GM23248 (cell line): ENCODE data around the gene ZNF33A. TPM values are rescaled to one million over a fixed set of nuclear protein-coding genes. Genes with fewer than 3 reads are reported as not detected.
"Not testable (repeated sequence)": the region's sequence is repeated elsewhere in the genome, so short reads cannot be mapped to it uniquely, and the experiment has no call there.

Experiments
- DNase-seq: peaks from one replicate; pipeline ENCODE4 v3.0.0-alpha.2; 2015
- H2AFZ ChIP-seq: fragments of 200-600 bp; sonication (generic); 2 replicates; pipeline ENCODE4 v1.6.1; 2016; ENCODE audit warnings: antibody characterized with exemption
- H3F3A ChIP-seq: fragments of 200-600 bp; sonication (generic); 2 replicates; pipeline ENCODE4 v1.6.1; 2016; ENCODE audit warnings: mild to moderate bottlenecking, antibody characterized with exemption, mixed run types; ENCODE audit not compliant: insufficient read depth
- H3K27ac ChIP-seq: fragments of 200-600 bp; sonication (generic); 2 replicates; pipeline ENCODE4 v1.5.1; 2016; ENCODE audit warnings: mild to moderate bottlenecking
- H3K27me3 ChIP-seq: fragments of 200-600 bp; sonication (generic); replicated peaks from 2 replicates; pipeline ENCODE4 v1.6.1; 2016; ENCODE audit warnings: mild to moderate bottlenecking; ENCODE audit not compliant: insufficient read depth
- H3K36me3 ChIP-seq: fragments of 200-600 bp; sonication (generic); 2 replicates; pipeline ENCODE4 v1.6.1; 2016; ENCODE audit warnings: low read depth, mild to moderate bottlenecking
- H3K4me1 ChIP-seq: fragments of 200-600 bp; sonication (generic); 2 replicates; pipeline ENCODE4 v1.6.1; 2016; ENCODE audit warnings: mild to moderate bottlenecking; ENCODE audit not compliant: insufficient read depth
- H3K4me2 ChIP-seq: fragments of 200-600 bp; sonication (generic); one replicate; pipeline ENCODE4 v1.6.1; 2016; ENCODE audit warnings: mild to moderate bottlenecking; ENCODE audit not compliant: unreplicated experiment
- H3K4me3 ChIP-seq: fragments of 200-600 bp; sonication (generic); 2 replicates; pipeline ENCODE4 v1.5.1; 2016; ENCODE audit warnings: mild to moderate bottlenecking
- H3K79me2 ChIP-seq: fragments of 200-600 bp; sonication (generic); 2 replicates; pipeline ENCODE4 v1.6.1; 2016; ENCODE audit warnings: mild to moderate bottlenecking; ENCODE audit not compliant: insufficient read depth
- H3K9ac ChIP-seq: fragments of 200-600 bp; sonication (generic); 2 replicates; pipeline ENCODE4 v1.6.1; 2016; ENCODE audit warnings: mild to moderate bottlenecking
- H3K9me2 ChIP-seq: fragments of 200-600 bp; sonication (generic); 2 replicates; pipeline ENCODE4 v1.6.1; 2016; ENCODE audit warnings: mixed run types, mild to moderate bottlenecking, moderate library complexity; ENCODE audit not compliant: insufficient read depth
- H3K9me3 ChIP-seq: fragments of 200-600 bp; sonication (generic); one replicate; pipeline ENCODE4 v1.6.1; 2017; ENCODE audit warnings: low read depth
- H4K20me1 ChIP-seq: fragments of 200-600 bp; sonication (generic); 2 replicates; pipeline ENCODE4 v1.6.0; 2016; ENCODE audit not compliant: insufficient read depth
- EZH2 ChIP-seq: fragments of 200-600 bp; sonication (generic); IDR thresholded peaks from 2 replicates; pipeline ENCODE4 v1.6.1; 2018; ENCODE audit warnings: antibody characterized with exemption, mild to moderate bottlenecking; ENCODE audit not compliant: insufficient read depth, poor library complexity, severe bottlenecking
- EZH2phosphoT487 ChIP-seq: fragments of 200-600 bp; sonication (generic); IDR thresholded peaks from 2 replicates; pipeline ENCODE4 v1.6.1; 2018; ENCODE audit warnings: antibody characterized with exemption, moderate library complexity, mild to moderate bottlenecking, low read depth; ENCODE audit not compliant: insufficient read depth
- WGBS, 2 experiments: methylation state at CpG; one replicate each; pipeline ENCODE4 v1.1.6; 2015 to 2017; ENCODE audit warnings: low lambda C conversion rate in 2 of 2, low coverage in 1 of 2; ENCODE audit errors: missing lambda C conversion rate in 2 of 2; 5-methylcytosine and 5-hydroxymethylcytosine counted together
- in situ Hi-C: fragments of 300-500 bp; cut with MboI; formaldehyde crosslinking; loops from 2 replicates; pipeline ENCODE4 v1.15.0; 2020
- polyA plus RNA-seq: library from polyadenylated mRNA; unstranded; fragments of >200 nt; fragmentation: Nextera tagmentation; extraction: Ambion mirVana; gene quantifications from 2 replicates; pipeline ENCODE4 v1.2.1, GENCODE V29; 2016
- total RNA-seq: library from RNA; depleted of rRNA; stranded (reverse); fragments of >200 nt; shearing (Covaris generic); gene quantifications from 2 replicates; pipeline ENCODE4 v1.2.3, GENCODE V29; 2014

The ZNF33A gene
- total and polyA plus RNA-seq, 2 experiments from 2014 or later, result 6.6 to 7.6 TPM

- Histone ChIP-seq H3K9me2 (no peaks in the 10 kb centered on the region), H3K27me3 (no peaks in the 10 kb centered on the region), H3K4me3 (no peak overlapping the region), H3K27ac (no peak overlapping the region), H4K20me1 (no peaks in the 10 kb centered on the region), H3K9me3 (no peaks in the 10 kb centered on the region), H3K4me2 (no peak overlapping the region), H2AFZ (no peak overlapping the region), H3K36me3 (no peaks in the 10 kb centered on the region), H3K79me2 (no peaks in the 10 kb centered on the region), H3K4me1 (peaks cover 5% of the 10 kb centered on the region), H3K9ac (no peak overlapping the region), H3F3A (no peaks in the 10 kb centered on the region)
- TF ChIP-seq EZH2 (no peak), EZH2phosphoT487 (no peak)
- 79 to 82% methylated on average over 7 to 8 of the region's 8 CpGs for WGBS, 2 experiments
- in situ Hi-C loops, result no loop called here
- no peak for DNase-seq
Observed at GRCh38 chr10:38070501-38070900, 60.0 kb downstream of the ZNF33A start.

DNA sequence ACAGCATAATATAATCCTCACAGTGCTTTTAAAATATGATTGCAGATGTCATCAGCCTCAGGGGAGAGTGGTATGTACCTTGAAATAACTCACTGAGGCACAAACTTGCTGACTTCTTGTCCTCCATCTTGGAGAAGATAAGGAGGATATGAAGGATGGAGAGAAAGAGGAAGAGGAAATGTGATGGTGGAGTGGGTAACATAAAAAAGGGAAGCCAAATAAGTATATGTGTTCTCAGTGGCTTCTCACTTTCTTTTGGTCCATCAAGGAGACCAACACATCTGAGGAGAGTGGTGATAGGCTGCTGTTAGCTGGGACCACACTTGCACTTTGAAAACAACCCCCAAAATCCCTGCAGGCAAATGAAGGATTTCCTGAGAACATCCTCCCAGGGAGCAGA is 62.1 kb downstream of the ZNF33A start:
- in situ Hi-C loops, result no loop called here
- H3K4me1 ChIP-seq, result peaks cover 5% of the 10 kb centered on the region
- no peaks in the 10 kb centered on the region for H4K20me1 ChIP-seq
- no peaks in the 10 kb centered on the region for H3K27me3 ChIP-seq
- no peak overlapping the region for H3K9ac ChIP-seq
- H3K4me2 ChIP-seq, result no peak overlapping the region
- no peak overlapping the region for H2AFZ ChIP-seq
- H3K9me2 ChIP-seq, result no peaks in the 10 kb centered on the region
- no peaks in the 10 kb centered on the region for H3K79me2 ChIP-seq
- H3F3A ChIP-seq, result no peaks in the 10 kb centered on the region
- no peaks in the 10 kb centered on the region for H3K36me3 ChIP-seq
- no peak for TF ChIP-seq EZH2
- TF ChIP-seq EZH2phosphoT487, result no peak
- H3K4me3 ChIP-seq, result no peak overlapping the region
- H3K27ac ChIP-seq, result no peak overlapping the region
- no peak for DNase-seq
- H3K9me3 ChIP-seq, result no peaks in the 10 kb centered on the region

GRCh38 chr10:38076687-38077086 is 66.2 kb downstream of the ZNF33A start:
- in situ Hi-C loops, result no loop called here
- no peak for DNase-seq
- Histone ChIP-seq H3K4me2 (no peak overlapping the region), H3K27me3 (no peaks in the 10 kb centered on the region), H3K9me2 (no peaks in the 10 kb centered on the region), H3K4me3 (no peak overlapping the region), H2AFZ (no peak overlapping the region), H3K36me3 (no peaks in the 10 kb centered on the region), H3K79me2 (no peaks in the 10 kb centered on the region), H3K9me3 (no peaks in the 10 kb centered on the region), H3K4me1 (no peaks in the 10 kb centered on the region), H4K20me1 (no peaks in the 10 kb centered on the region), H3K9ac (no peak overlapping the region), H3F3A (no peaks in the 10 kb centered on the region), H3K27ac (no peak overlapping the region)
- WGBS, 2 experiments, result 17 to 19% methylated on average over 2 of the region's 2 CpGs
- TF ChIP-seq EZH2, result no peak
- TF ChIP-seq EZH2phosphoT487, result no peak

DNA sequence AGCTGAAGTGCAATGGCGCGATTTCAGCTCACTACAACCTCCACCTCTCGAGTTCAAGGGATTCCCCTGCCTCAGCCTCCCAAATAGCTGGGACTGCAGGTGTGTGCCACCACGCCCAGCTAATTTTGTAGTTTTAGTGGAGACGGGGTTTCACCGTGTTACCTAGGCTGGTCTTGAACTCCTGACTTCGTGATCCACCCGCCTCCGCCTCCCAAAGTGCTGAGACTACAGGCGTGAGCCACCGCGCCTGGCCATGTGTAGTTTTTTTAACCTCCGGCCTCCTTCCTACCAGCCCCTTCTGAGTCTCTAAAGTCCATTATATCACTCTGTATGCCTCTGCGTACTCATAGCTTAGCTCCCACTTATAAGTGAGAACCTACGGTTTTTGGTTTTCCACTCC is 82.8 kb downstream of the ZNF33A start:
- H3K9me3 ChIP-seq, H3K27me3 ChIP-seq, H3F3A ChIP-seq, DNase-seq, H3K27ac ChIP-seq, H4K20me1 ChIP-seq, in situ Hi-C loops, H3K4me1 ChIP-seq, H3K9me2 ChIP-seq: not testable (repeated sequence)
- H3K36me3 ChIP-seq, result peaks cover 20% of the 10 kb centered on the region
- peak overlapping the region; percentile 91 for H3K4me3 ChIP-seq
- H2AFZ ChIP-seq, result peak overlapping the region; percentile 98
- 81 to 82% methylated on average over 15 of the region's 15 CpGs for WGBS, 2 experiments
- peaks cover 35% of the 10 kb centered on the region for H3K79me2 ChIP-seq
- H3K9ac ChIP-seq, result peak overlapping the region; percentile 96
- peak overlapping the region; percentile 75 for H3K4me2 ChIP-seq

DNA sequence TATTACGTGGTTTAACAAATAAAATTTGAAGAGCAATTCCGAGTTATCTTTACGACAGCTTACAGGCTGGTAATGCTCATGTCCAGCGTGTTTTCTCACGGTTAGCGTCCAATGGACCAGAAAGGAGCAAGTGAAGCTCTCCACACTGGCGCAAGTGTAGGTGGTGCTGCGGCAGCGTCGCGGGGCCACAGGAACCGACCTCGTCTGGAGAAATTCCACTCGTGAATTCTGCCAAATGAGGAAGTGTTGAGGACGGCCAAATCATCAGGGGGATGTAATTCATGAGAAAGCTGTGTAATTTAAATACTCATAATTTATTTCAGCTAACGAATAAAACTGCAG is 83.3 kb downstream of the ZNF33A start:
- Histone ChIP-seq H3K4me2 (peak overlapping the region; percentile 75), H3K9me3 (no peaks in the 10 kb centered on the region), H3K79me2 (peaks cover 37% of the 10 kb centered on the region), H3K27me3 (no peaks in the 10 kb centered on the region), H3K4me1 (peaks cover 4% of the 10 kb centered on the region; the same call in 1 of the 2 replicates), H3K27ac (no peak overlapping the region), H3K9me2 (no peaks in the 10 kb centered on the region), H4K20me1 (no peaks in the 10 kb centered on the region), H3K36me3 (peaks cover 23% of the 10 kb centered on the region), H3K9ac (peak overlapping the region; percentile 96), H3K4me3 (peak overlapping the region; percentile 91), H3F3A (no peaks in the 10 kb centered on the region), H2AFZ (peak overlapping the region; percentile 98)
- in situ Hi-C loops, result no loop called here
- WGBS, 2 experiments, result 8 to 11% methylated on average over 16 of the region's 16 CpGs
- DNase-seq, result no peak
- TF ChIP-seq EZH2, result no peak
- no peak for TF ChIP-seq EZH2phosphoT487
